K562 (cell line): ENCODE measurements around the gene RBM34. TPM values are rescaled to one million over a fixed set of nuclear protein-coding genes. Genes with fewer than 3 reads are reported as not detected.

Experiments
- ATAC-seq: fragments of 200-7000 bp; cut with Tn5 transposase; 3 replicates; pipeline ENCODE4 v1.9.1; 2020; ENCODE audit warnings: moderate library complexity
- BruUV-seq: library from RNA; stranded (reverse); fragments of 400-500 nt; replicated peaks from 2 replicates; lab custom pipeline; 2021; lab: Mats Ljungman, UMichigan
- CTCF ChIA-PET: fragments of 300-600 bp; formaldehyde crosslinking; extraction: SDS; loops from one replicate; lab custom pipeline; 2021; ENCODE audit warnings: low intra/inter-chr PET ratio; lab: Yijun Ruan, JAX
- POLR2A ChIA-PET: fragments of 300-600, 350-650 bp; sonication (Branson Sonifier 250); formaldehyde crosslinking; extraction: SDS; loops from one replicate; lab custom pipeline; 2021; ENCODE audit warnings: antibody characterized with exemption, inconsistent platforms; lab: Yijun Ruan, JAX
- DNase-seq, 4 experiments: peaks; one replicate each; pipeline versions ENCODE4 v3.0.0 to v3.0.0-alpha.2; 2011 to 2018; ENCODE audit warnings: low spot score in 3 of 4, mixed read lengths in 3 of 4; ENCODE audit errors: extremely low read depth in 1 of 4
- FAIRE-seq: peaks from 2 replicates; lab custom pipeline; 2011; peaks lifted over from hg19 to GRCh38; lab: Jason Lieb, UNC
- H2AFZ ChIP-seq: 2 replicates; pipeline ENCODE4 v1.6.0; 2011; ENCODE audit warnings: low read depth, low read length, control low read depth, inconsistent platforms
- H3K27ac ChIP-seq: fragments of 200-600 bp; 3 replicates; pipeline ENCODE4 v1.8.0; 2011; ENCODE audit warnings: low read depth, mild to moderate bottlenecking, control low read depth, inconsistent platforms, low read length, moderate library complexity, mixed read lengths; ENCODE audit errors: extremely low read depth
- H3K27me3 ChIP-seq, 2 experiments: fragments of 300-600 bp in 1 of 2; 2 replicates in 1 of 2; 3 replicates in 1 of 2; pipeline versions ENCODE4 v1.6.0 to v1.8.0; 2011; ENCODE audit warnings: inconsistent platforms in 2 of 2, low read length in 2 of 2, mild to moderate bottlenecking in 1 of 2, mixed read lengths in 1 of 2, moderate library complexity in 1 of 2; ENCODE audit not compliant: control insufficient read depth in 2 of 2, insufficient read depth in 2 of 2
- H3K36me3 ChIP-seq: fragments of 300-600 bp; 3 replicates; pipeline ENCODE4 v1.8.0; 2011; ENCODE audit warnings: mild to moderate bottlenecking, low read length, inconsistent platforms; ENCODE audit not compliant: control insufficient read depth, insufficient read depth
- H3K4me1 ChIP-seq, 2 experiments: fragments of 200-600 bp in 1 of 2; replicated peaks in 1 of 2; 2 replicates in 1 of 2; 3 replicates in 1 of 2; pipeline versions ENCODE4 v1.5.1 to v1.8.0; 2011; ENCODE audit warnings: inconsistent platforms in 2 of 2, low read length in 2 of 2, mild to moderate bottlenecking in 1 of 2, mixed read lengths in 1 of 2, moderate library complexity in 1 of 2; ENCODE audit not compliant: control insufficient read depth in 2 of 2, insufficient read depth in 2 of 2
- H3K4me2 ChIP-seq: 2 replicates; pipeline ENCODE4 v1.6.1; 2011; ENCODE audit warnings: low read length, control low read depth, inconsistent platforms, mixed read lengths; ENCODE audit not compliant: insufficient read depth
- H3K4me3 ChIP-seq: fragments of 200-600 bp; sonication (generic), shearing (Covaris generic); 2 replicates; pipeline ENCODE4 v1.5.1; 2016; ENCODE audit warnings: control low read depth, inconsistent platforms
- H3K79me2 ChIP-seq: fragments of 200-600 bp; 3 replicates; pipeline ENCODE4 v1.8.0; 2011; ENCODE audit warnings: low read length, inconsistent platforms; ENCODE audit not compliant: control insufficient read depth, insufficient read depth
- H3K9ac ChIP-seq, 2 experiments: 2 replicates each; pipeline versions ENCODE4 v1.6.0 to v1.6.1; 2011; ENCODE audit warnings: low read depth in 2 of 2, low read length in 2 of 2, control low read depth in 1 of 2, inconsistent platforms in 1 of 2, mild to moderate bottlenecking in 1 of 2, mixed read lengths in 1 of 2; ENCODE audit not compliant: insufficient read depth in 1 of 2
- H3K9me1 ChIP-seq: one replicate; pipeline ENCODE4 v1.6.0; 2011; ENCODE audit warnings: inconsistent platforms, mild to moderate bottlenecking, low read length, moderate library complexity; ENCODE audit not compliant: control insufficient read depth, insufficient read depth
- H3K9me3 ChIP-seq: replicated peaks from 2 replicates; pipeline ENCODE4 v1.5.1; 2011; ENCODE audit warnings: low read depth, low read length, inconsistent platforms; ENCODE audit not compliant: control insufficient read depth, insufficient read depth
- H4K20me1 ChIP-seq: replicated peaks from 2 replicates; pipeline ENCODE4 v1.6.1; 2011; ENCODE audit warnings: low read length, inconsistent platforms, mixed read lengths; ENCODE audit not compliant: control insufficient read depth, insufficient read depth
- PYGO2 ChIP-seq: fragments of 450-650 bp; IDR thresholded peaks from 2 replicates; pipeline ENCODE4 v1.6.1; 2016; ENCODE audit warnings: mild to moderate bottlenecking, missing genetic modification characterization, moderate library complexity, missing compliant biosample characterization
- RBM34 ChIP-seq: fragments of 200-400 bp; formaldehyde crosslinking; IDR thresholded peaks from 2 replicates; pipeline ENCODE4 v1.6.1; 2018; ENCODE audit warnings: low read length, borderline replicate concordance; ENCODE audit not compliant: insufficient read depth
- STAT6 ChIP-seq: sonication (generic); formaldehyde crosslinking; IDR thresholded peaks from 2 replicates; pipeline ENCODE4 v1.8.1; 2023; ENCODE audit warnings: mild to moderate bottlenecking, missing genetic modification reagents
- TAF15 ChIP-seq: fragments of 200-400 bp; formaldehyde crosslinking; IDR thresholded peaks from 2 replicates; pipeline ENCODE4 v1.6.1; 2017; ENCODE audit warnings: mild to moderate bottlenecking, low read depth, low read length, moderate library complexity
- WGBS: fragments of 100-300 bp; shearing (Covaris generic); methylation state at CpG from one replicate; pipeline ENCODE4 v1.1.6; 2016; ENCODE audit warnings: low coverage, mixed read lengths; ENCODE audit not compliant: insufficient coverage; ENCODE audit errors: missing lambda C conversion rate; 5-methylcytosine and 5-hydroxymethylcytosine counted together
- in situ Hi-C: fragments of 300-500 bp; cut with MboI; formaldehyde crosslinking; loops from 4 replicates; pipeline ENCODE4 v1.15.0; 2018; ENCODE audit warnings: inconsistent platforms, mixed read lengths
- intact Hi-C: fragments of 100-400 bp; cut with micrococcal nuclease; formaldehyde crosslinking; loops from 2 replicates; pipeline ENCODE4 v1.14.2; 2022
- polyA plus RNA-seq, 8 experiments: library from polyadenylated mRNA; depleted of rRNA in 4 of 8; stranded (reverse) in 5 of 8; unstranded in 3 of 8; fragments of >200 nt; fragmentation: Nextera tagmentation in 2 of 8; fragmentation: Illumina TruSeq in 1 of 8; extraction: Ambion mirVana in 2 of 8; extraction: Trizol in 1 of 8; gene quantifications; 2 replicates each; pipeline versions ENCODE4 v1.2.1 to v1.2.3, GENCODE V29; 2011 to 2014; ENCODE audit warnings: inconsistent platforms in 1 of 8, missing spikeins in 1 of 8
- total RNA-seq, 7 experiments: library from RNA; depleted of rRNA in 6 of 7; stranded (reverse); fragments of >200 nt in 6 of 7; fragmentation: Illumina TruSeq in 2 of 7; extraction: Trizol in 2 of 7; gene quantifications; 2 replicates each; pipeline versions ENCODE4 v1.2.1 to v1.2.3, GENCODE V29; 2011 to 2021; ENCODE audit warnings: low replicate concordance in 1 of 7
- TF ChIP-seq, protein P1 (sequence below), 2 experiments: IDR thresholded peaks; 2 replicates each; pipeline ENCODE4 v1.6.1; 2012; ENCODE audit warnings: improper control_type of control experiment in 2 of 2, low read depth in 2 of 2, low read length in 2 of 2, borderline replicate concordance in 1 of 2

Gene RBM34
- total and polyA plus RNA-seq, 9 of the 15 experiments (the other 6 are each of a cell fraction or from before 2014, with no cell fraction given): 64.0 to 178 (median 124) TPM

GRCh38 chr1:235190431-235190830 lies 29.4 kb upstream of the RBM34 start:
- intact Hi-C loops: no loop called here
- in situ Hi-C loops: no loop called here
- DNase-seq (no peak), ATAC-seq (no peak), FAIRE-seq (no peak)
- no peak overlapping the region for H3K4me2 ChIP-seq
- H3K27ac ChIP-seq: no peak overlapping the region
- H3K27me3 ChIP-seq: no peaks in the 10 kb centered on the region
- no peak overlapping the region for H2AFZ ChIP-seq
- no peaks in the 10 kb centered on the region for H3K79me2 ChIP-seq
- ChIA-PET POLR2A (interaction anchor here (0.7 to 1.1 kb wide), 6 partner anchors 18 to 719 kb away, joined by 3 to 5 read pairs (median 3); partner anchors contain the start of gene RBM34), CTCF (no interaction called here)
- H3K9me3 ChIP-seq: no peaks in the 10 kb centered on the region
- BruUV-seq: no TSS peak
- H4K20me1 ChIP-seq: no peaks in the 10 kb centered on the region
- H3K4me3 ChIP-seq: no peak overlapping the region
- H3K9me1 ChIP-seq: no peaks in the 10 kb centered on the region
- no peak for TF ChIP-seq PYGO2 (tag)
- peaks cover 51% of the 10 kb centered on the region for H3K36me3 ChIP-seq
- H3K4me1 ChIP-seq: no peaks in the 10 kb centered on the region
- H3K9ac ChIP-seq: no peak overlapping the region

DNA sequence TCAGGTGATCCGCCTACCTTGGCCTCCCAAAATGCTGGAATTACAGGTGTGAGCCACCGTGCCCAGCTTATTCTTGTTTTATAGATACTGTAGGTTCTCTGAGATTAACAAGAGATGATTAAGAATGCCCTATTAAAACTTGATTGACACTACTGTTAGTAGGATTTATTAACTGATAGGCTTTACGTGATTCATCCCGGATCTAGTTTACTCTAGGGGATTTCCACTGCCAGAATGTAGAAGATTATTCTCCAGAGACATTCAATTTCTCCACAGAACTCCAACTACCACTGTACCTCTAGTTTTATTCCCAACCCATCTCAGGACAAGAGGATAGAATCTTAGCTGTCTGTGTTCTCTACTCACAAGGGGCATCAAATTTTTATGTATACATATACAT lies 26.3 kb upstream of the RBM34 start:
- FAIRE-seq (no peak), DNase-seq (no peak), ATAC-seq (no peak)
- in situ Hi-C loops (no loop called here), intact Hi-C loops (no loop called here)
- H3K4me1 ChIP-seq: no peaks in the 10 kb centered on the region
- no peak overlapping the region for H3K27ac ChIP-seq
- no peaks in the 10 kb centered on the region for H3K9me3 ChIP-seq
- ChIA-PET POLR2A (interaction anchor here (0.6 kb wide), 1 partner anchor 37 kb away, joined by 4 read pairs; no protein-coding TSS in a partner anchor), CTCF (no interaction called here)
- H3K9me1 ChIP-seq: no peaks in the 10 kb centered on the region
- H3K36me3 ChIP-seq: peaks cover 38% of the 10 kb centered on the region
- no peak overlapping the region for H3K4me3 ChIP-seq
- no peak overlapping the region for H2AFZ ChIP-seq
- H3K79me2 ChIP-seq: no peaks in the 10 kb centered on the region
- 97% methylated on average over 4 of the region's 4 CpGs for WGBS
- no peaks in the 10 kb centered on the region for H4K20me1 ChIP-seq
- BruUV-seq: no TSS peak
- no peaks in the 10 kb centered on the region for H3K27me3 ChIP-seq
- no peak overlapping the region for H3K4me2 ChIP-seq
- no peak overlapping the region for H3K9ac ChIP-seq
- no peak for TF ChIP-seq RBM34
- TF ChIP-seq, protein P1, sequence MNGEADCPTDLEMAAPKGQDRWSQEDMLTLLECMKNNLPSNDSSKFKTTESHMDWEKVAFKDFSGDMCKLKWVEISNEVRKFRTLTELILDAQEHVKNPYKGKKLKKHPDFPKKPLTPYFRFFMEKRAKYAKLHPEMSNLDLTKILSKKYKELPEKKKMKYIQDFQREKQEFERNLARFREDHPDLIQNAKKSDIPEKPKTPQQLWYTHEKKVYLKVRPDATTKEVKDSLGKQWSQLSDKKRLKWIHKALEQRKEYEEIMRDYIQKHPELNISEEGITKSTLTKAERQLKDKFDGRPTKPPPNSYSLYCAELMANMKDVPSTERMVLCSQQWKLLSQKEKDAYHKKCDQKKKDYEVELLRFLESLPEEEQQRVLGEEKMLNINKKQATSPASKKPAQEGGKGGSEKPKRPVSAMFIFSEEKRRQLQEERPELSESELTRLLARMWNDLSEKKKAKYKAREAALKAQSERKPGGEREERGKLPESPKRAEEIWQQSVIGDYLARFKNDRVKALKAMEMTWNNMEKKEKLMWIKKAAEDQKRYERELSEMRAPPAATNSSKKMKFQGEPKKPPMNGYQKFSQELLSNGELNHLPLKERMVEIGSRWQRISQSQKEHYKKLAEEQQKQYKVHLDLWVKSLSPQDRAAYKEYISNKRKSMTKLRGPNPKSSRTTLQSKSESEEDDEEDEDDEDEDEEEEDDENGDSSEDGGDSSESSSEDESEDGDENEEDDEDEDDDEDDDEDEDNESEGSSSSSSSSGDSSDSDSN (IDR thresholded peaks at IDR 0.05; ENCODE audit: borderline replicate concordance in 1 of 2, low read depth in 2 of 2, low read length in 2 of 2): no peak
- no peak for TF ChIP-seq TAF15
- TF ChIP-seq STAT6 (CRISPR knock-in tag): no peak
